ENCODE data around the gene TTC28.
"Not testable (repeated sequence)": the region's sequence is repeated elsewhere in the genome, so short reads cannot be mapped to it uniquely, and the experiment has no call there.

- not testable (repeated sequence) for TF ChIP-seq CTCF, POLR2A (IDR thresholded peaks at IDR 0.05)
These were observed 1.3 kb upstream of the TTC28 start for GRCh38 chr22:28680813-28681490.

Data from uterus (tissue), 2 donors.